ENCODE measurements around the gene TRNT1.
A peak's percentile ranks its signal among the peaks of the same experiment; 100 is the strongest.

Gene TRNT1

DNA sequence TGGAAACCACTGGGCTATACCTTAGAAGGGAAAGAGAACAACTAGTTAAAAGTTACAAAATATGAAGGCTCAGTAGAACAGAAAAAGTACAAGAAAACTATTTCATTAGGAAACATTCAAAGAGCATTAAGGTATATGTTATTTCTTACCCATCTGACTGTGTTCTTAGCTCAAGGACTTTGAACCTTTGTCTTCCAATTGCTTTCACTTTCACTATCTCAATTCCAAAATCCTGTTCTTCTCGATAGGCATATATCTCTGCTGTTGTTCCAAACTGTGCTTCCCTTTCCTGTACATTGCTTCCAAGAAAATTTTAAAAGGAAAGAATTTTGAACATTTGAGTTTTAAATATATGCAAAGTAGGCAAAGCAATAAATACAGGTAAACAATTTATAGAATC lies 45.9 kb downstream of the TRNT1 start:
- H3K4me2 ChIP-seq (ENCODE audit: low read length), result no peak overlapping the region
- no peaks in the 10 kb centered on the region for H4K20me1 ChIP-seq (ENCODE audit: insufficient read depth, low read length)
- no peak overlapping the region for H2AFZ ChIP-seq (ENCODE audit: low read length)
- H3K9me2 ChIP-seq (ENCODE audit: low read depth, low read length), result no peaks in the 10 kb centered on the region
- H3K27ac ChIP-seq (ENCODE audit: low read depth, low read length, poor library complexity, severe bottlenecking), result no peak overlapping the region
- no peaks in the 10 kb centered on the region for H3F3A ChIP-seq (ENCODE audit: insufficient read depth, low read length)
- no peak for TF ChIP-seq EZH2 (IDR thresholded peaks at IDR 0.05; ENCODE audit: borderline replicate concordance, low read length)
- peaks cover 2% of the 10 kb centered on the region for H3K4me1 ChIP-seq (ENCODE audit: insufficient read depth, low read length, severe bottlenecking)
- no peak overlapping the region for H3K4me3 ChIP-seq (ENCODE audit: low read depth, low read length, poor library complexity, severe bottlenecking)
- no peak overlapping the region for H3K9ac ChIP-seq (ENCODE audit: low read length)
- H3K9me3 ChIP-seq (ENCODE audit: low read length), result no peaks in the 10 kb centered on the region
- no peaks in the 10 kb centered on the region for H3K27me3 ChIP-seq (ENCODE audit: insufficient read depth, low read length)
- peaks cover 10% of the 10 kb centered on the region for H3K79me2 ChIP-seq (ENCODE audit: insufficient read depth, low read length)
- H3K36me3 ChIP-seq (ENCODE audit: insufficient read depth, low read length), result peaks cover 51% of the 10 kb centered on the region

GRCh38 chr3:3177861-3178497 lies 51.2 kb downstream of the TRNT1 start:
- Histone ChIP-seq H3F3A (ENCODE audit: insufficient read depth, low read length) (no peaks in the 10 kb centered on the region), H3K27me3 (ENCODE audit: insufficient read depth, low read length) (no peaks in the 10 kb centered on the region), H3K36me3 (ENCODE audit: insufficient read depth, low read length) (peaks cover 15% of the 10 kb centered on the region), H3K4me2 (ENCODE audit: low read length) (peak overlapping the region; percentile 86), H3K27ac (ENCODE audit: low read depth, low read length, poor library complexity, severe bottlenecking) (no peak overlapping the region), H3K9me2 (ENCODE audit: low read depth, low read length) (no peaks in the 10 kb centered on the region), H3K4me3 (ENCODE audit: low read depth, low read length, poor library complexity, severe bottlenecking) (peak overlapping the region; percentile 91), H3K9me3 (ENCODE audit: low read length) (no peaks in the 10 kb centered on the region), H3K9ac (ENCODE audit: low read length) (no peak overlapping the region; the same call in 1 of the 2 replicates), H3K4me1 (ENCODE audit: insufficient read depth, low read length, severe bottlenecking) (peaks cover 23% of the 10 kb centered on the region), H2AFZ (ENCODE audit: low read length) (no peak overlapping the region), H4K20me1 (ENCODE audit: insufficient read depth, low read length) (no peaks in the 10 kb centered on the region), H3K79me2 (ENCODE audit: insufficient read depth, low read length) (peaks cover 27% of the 10 kb centered on the region)
- TF ChIP-seq, protein P1, sequence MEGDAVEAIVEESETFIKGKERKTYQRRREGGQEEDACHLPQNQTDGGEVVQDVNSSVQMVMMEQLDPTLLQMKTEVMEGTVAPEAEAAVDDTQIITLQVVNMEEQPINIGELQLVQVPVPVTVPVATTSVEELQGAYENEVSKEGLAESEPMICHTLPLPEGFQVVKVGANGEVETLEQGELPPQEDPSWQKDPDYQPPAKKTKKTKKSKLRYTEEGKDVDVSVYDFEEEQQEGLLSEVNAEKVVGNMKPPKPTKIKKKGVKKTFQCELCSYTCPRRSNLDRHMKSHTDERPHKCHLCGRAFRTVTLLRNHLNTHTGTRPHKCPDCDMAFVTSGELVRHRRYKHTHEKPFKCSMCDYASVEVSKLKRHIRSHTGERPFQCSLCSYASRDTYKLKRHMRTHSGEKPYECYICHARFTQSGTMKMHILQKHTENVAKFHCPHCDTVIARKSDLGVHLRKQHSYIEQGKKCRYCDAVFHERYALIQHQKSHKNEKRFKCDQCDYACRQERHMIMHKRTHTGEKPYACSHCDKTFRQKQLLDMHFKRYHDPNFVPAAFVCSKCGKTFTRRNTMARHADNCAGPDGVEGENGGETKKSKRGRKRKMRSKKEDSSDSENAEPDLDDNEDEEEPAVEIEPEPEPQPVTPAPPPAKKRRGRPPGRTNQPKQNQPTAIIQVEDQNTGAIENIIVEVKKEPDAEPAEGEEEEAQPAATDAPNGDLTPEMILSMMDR (IDR thresholded peaks at IDR 0.05; ENCODE audit: low read length), result no peak
- no peak for TF ChIP-seq EZH2 (IDR thresholded peaks at IDR 0.05; ENCODE audit: borderline replicate concordance, low read length)

GRCh38 chr3:3178498-3179328 lies 52.0 kb downstream of the TRNT1 start:
- Histone ChIP-seq H2AFZ (ENCODE audit: low read length) (no peak overlapping the region), H3K27me3 (ENCODE audit: insufficient read depth, low read length) (no peaks in the 10 kb centered on the region), H3K4me2 (ENCODE audit: low read length) (peak overlapping the region; percentile 86), H3K9ac (ENCODE audit: low read length) (peak overlapping the region; percentile 83), H3K9me3 (ENCODE audit: low read length) (no peaks in the 10 kb centered on the region), H3K79me2 (ENCODE audit: insufficient read depth, low read length) (peaks cover 27% of the 10 kb centered on the region), H3K4me1 (ENCODE audit: insufficient read depth, low read length, severe bottlenecking) (peaks cover 23% of the 10 kb centered on the region), H3K4me3 (ENCODE audit: low read depth, low read length, poor library complexity, severe bottlenecking) (peak overlapping the region; percentile 91), H3K9me2 (ENCODE audit: low read depth, low read length) (no peaks in the 10 kb centered on the region), H4K20me1 (ENCODE audit: insufficient read depth, low read length) (no peaks in the 10 kb centered on the region), H3F3A (ENCODE audit: insufficient read depth, low read length) (no peaks in the 10 kb centered on the region), H3K36me3 (ENCODE audit: insufficient read depth, low read length) (peaks cover 7% of the 10 kb centered on the region), H3K27ac (ENCODE audit: low read depth, low read length, poor library complexity, severe bottlenecking) (no peak overlapping the region)
- TF ChIP-seq, protein P1 (IDR thresholded peaks at IDR 0.05; ENCODE audit: low read length), result no peak

All from OCI-LY1 (cell line).